Activated naive CD4-positive, alpha-beta T cell treated with anti-CD3 and anti-CD28 coated beads, Interleukin-2, amount 10 ng/mL, durations not matched to agents 7 days and 5 days (primary cell): ENCODE results near the gene ALS2.
"Not testable (repeated sequence)": the region's sequence is repeated elsewhere in the genome, so short reads cannot be mapped to it uniquely, and the experiment has no call there.

Experiments
- CTCF ChIA-PET: fragments of 350-600 bp; sonication (Branson Sonifier 250); formaldehyde crosslinking; loops from one replicate; lab custom pipeline; 2021; ENCODE audit warnings: antibody characterized with exemption; lab: Charles Lee
- DNase-seq: peaks from one replicate; pipeline ENCODE4 v3.0.0-alpha.2; 2020
- H3K27ac Mint-ChIP-seq: one replicate; pipeline ENCODE4 v1.8.0; 2021; ENCODE audit warnings: mild to moderate bottlenecking, moderate library complexity, mixed read lengths
- H3K27me3 Mint-ChIP-seq: one replicate; pipeline ENCODE4 v1.8.0; 2021; ENCODE audit warnings: mild to moderate bottlenecking, mixed read lengths
- H3K36me3 Mint-ChIP-seq: one replicate; pipeline ENCODE4 v1.8.0; 2021; ENCODE audit warnings: mixed read lengths
- H3K4me1 Mint-ChIP-seq: one replicate; pipeline ENCODE4 v1.8.0; 2021; ENCODE audit warnings: mixed read lengths
- H3K4me3 Mint-ChIP-seq: one replicate; pipeline ENCODE4 v1.8.0; 2021; ENCODE audit warnings: mild to moderate bottlenecking, moderate library complexity, mixed read lengths
- H3K9me3 Mint-ChIP-seq: one replicate; pipeline ENCODE4 v1.8.0; 2021; ENCODE audit warnings: mixed read lengths

ALS2 gene

DNA sequence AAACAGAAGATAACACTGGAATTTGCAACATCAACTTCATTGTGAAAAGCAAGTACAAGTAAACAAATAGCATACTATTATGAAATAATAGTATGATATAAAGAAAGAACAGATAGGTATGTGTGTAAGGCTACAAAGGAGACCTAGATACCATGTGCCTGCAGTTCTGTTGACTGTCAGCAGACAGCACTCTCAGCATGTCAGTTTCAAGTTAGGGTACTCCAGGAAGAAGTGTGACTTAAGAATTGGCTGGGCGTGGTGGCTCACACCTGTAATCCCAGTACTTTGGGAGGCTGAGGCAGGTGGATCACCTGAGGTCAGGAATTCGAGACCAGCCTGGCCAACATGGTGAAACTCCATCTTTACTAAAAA lies 18.2 kb upstream of the ALS2 start:
- H3K36me3 Mint-ChIP-seq, H3K27ac Mint-ChIP-seq, H3K4me3 Mint-ChIP-seq, H3K9me3 Mint-ChIP-seq, DNase-seq, H3K4me1 Mint-ChIP-seq, CTCF ChIA-PET: not testable (repeated sequence)
- peaks cover 11% of the 10 kb centered on the region for H3K27me3 Mint-ChIP-seq

DNA sequence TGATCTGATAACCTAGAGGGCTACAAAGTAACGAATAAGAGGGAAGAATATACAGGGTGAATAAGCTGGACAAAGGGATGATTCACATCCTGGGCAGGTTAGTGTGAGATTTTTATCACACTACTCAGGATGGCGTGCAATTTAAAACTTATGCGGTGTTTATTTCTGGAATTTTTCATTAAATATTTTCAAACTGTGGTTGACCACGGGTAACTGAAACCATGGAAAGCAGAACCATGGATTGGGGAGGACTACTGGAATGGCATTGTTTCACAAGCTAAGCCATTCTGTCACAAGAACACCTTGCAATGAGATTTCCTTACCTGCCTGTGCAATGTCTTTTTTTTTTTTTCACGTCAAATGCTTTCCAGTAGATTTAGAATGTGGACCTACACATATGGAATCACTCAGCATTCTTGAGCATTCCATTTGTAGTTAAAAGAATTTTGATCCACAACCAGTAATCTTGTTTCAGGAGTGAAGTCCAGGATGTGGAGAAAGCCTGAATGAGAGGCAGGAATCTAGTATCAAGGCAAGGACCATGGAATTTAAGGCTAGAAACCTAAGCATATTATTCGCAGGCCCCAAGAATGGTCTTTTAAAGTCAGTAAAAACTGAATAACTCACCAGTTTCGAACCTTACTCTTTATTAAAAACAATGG lies 17.6 kb upstream of the ALS2 start:
- Mint-ChIP-seq H3K27me3 (peaks cover 7% of the 10 kb centered on the region), H3K9me3 (no peaks in the 10 kb centered on the region), H3K4me3 (no peak overlapping the region), H3K36me3 (no peaks in the 10 kb centered on the region), H3K4me1 (no peaks in the 10 kb centered on the region), H3K27ac (no peak overlapping the region)
- no peak for DNase-seq
- CTCF ChIA-PET: no interaction called here

DNA sequence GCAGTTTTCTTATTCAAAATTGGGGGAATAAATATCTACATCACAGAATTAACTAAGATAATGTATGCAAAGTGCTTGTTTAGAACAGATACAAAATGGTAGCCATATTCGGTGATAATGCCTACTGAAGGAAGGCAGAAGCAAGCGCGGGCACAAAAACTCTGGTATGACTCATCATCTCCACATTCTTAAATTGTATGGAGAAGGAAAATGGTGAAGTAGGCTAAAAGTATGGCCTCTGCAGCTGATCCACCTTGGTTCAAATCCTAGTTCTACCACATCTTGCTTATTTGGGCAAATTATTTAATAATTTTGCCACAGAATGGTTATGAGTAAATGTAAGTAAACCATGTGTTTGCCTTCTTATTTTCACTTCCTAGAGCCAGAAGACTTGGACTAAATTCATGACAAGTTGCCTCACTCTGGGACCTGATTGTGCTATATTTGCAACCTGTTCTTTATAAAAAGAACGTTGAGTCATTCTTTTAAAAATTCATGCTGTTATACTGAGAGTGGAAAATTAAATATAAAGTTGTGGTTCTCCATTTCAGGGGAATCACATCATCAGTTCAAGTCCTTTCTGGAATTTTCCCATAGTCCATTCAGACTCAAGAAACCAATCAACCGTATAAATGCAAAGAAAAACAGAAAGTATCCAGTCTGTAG lies 16.6 kb upstream of the ALS2 start:
- no peak for DNase-seq
- Mint-ChIP-seq H3K4me3 (no peak overlapping the region), H3K4me1 (no peaks in the 10 kb centered on the region), H3K27me3 (peaks cover 7% of the 10 kb centered on the region), H3K27ac (no peak overlapping the region), H3K9me3 (no peaks in the 10 kb centered on the region), H3K36me3 (no peaks in the 10 kb centered on the region)
- CTCF ChIA-PET: interaction anchor here (0.7 to 0.8 kb wide), 2 partner anchors 13 to 64 kb away, joined by 3 read pairs; no protein-coding TSS in a partner anchor

DNA sequence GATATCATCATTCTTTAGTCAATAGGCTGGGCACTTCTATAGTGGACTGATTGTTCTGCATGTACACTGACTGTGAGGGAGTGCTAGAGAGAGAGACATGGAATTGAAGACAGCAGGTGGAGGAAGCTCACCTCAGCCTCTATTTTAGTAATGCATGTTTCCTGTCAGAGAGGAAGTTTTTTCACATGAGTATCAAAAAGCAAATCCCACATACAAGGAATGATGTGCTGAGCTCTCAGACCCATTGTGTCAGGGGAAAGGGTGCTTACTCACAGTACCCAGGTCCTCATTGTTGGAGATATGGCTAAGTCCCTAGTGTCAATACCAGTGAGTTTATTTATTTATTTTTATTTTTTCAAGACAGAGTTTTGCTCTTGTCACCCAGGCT lies 15.7 kb upstream of the ALS2 start:
- Mint-ChIP-seq H3K4me1 (no peaks in the 10 kb centered on the region), H3K4me3 (no peak overlapping the region)
- CTCF ChIA-PET: interaction anchor here (0.7 to 0.8 kb wide), 2 partner anchors 12 to 64 kb away, joined by 3 read pairs; no protein-coding TSS in a partner anchor

DNA sequence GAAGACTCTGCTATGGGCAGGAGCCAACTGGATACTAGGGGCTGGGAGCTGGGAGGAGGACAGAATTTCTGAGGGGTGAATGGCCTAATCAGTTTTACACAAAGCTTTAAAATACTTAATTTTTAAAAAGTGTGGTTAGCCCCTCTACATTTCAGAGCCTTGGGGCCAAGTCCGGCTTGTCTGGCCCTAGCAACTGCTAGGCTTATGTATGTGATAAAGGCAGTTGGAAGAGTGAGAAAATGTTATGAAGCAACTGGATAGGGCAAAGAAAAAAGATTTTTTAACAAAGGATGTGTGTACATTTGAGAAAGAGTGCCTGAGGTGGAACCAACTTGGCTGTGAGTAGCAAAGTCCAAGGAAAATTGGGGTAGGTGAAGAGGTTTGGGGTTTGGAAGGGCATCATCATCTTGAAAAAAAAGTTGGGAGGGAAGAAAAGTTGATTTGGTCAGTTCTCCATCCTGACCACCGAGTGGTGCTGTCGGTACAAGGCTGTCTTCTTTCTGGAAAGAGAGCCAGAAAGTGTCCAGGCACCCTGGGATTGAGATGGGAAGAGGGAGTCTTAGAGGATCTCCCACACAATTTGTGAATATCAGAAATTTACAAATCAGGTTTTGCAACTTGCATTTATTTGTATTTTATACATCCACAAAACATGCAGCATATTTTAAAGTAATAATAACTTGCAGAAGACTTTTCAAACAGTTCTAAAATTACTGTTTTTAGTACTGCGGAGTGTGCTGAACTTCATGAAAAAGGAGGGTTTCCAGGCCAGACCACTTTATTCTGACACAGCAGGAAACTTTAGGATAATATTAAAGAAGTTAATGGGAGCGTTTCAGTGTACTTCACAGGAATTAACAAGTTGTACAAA lies 15.1 kb upstream of the ALS2 start:
- CTCF ChIA-PET: interaction anchor here (0.8 kb wide), 1 partner anchor 11 kb away, joined by 3 read pairs; no protein-coding TSS in a partner anchor

More for the DNA sequence above, 15.7 kb upstream of the ALS2 start:
- DNase-seq: no peak
- H3K36me3 Mint-ChIP-seq: no peaks in the 10 kb centered on the region
- no peaks in the 10 kb centered on the region for H3K9me3 Mint-ChIP-seq
- no peak overlapping the region for H3K27ac Mint-ChIP-seq
- H3K27me3 Mint-ChIP-seq: peaks cover 7% of the 10 kb centered on the region

DNA sequence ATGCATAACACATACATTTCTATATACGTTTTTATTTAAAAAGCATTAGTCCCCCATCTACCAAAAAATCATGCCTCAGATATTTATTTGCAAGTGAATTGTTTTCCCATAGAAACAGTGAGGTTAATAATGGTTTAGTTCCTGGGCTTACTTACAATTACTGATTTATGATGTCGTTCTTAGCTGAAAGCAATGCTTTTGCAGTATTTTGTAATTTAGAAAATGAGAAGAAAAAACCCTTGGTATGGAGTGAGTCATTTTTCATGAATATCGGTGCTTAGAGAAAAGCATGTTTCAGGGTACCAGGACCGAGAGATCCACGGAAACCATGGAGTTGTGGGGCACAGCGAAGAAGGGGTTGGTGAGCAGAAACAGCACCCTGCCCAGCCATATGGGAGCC lies 13.6 kb upstream of the ALS2 start:
- Mint-ChIP-seq H3K9me3 (no peaks in the 10 kb centered on the region), H3K27me3 (peaks cover 14% of the 10 kb centered on the region), H3K27ac (no peak overlapping the region), H3K4me1 (no peaks in the 10 kb centered on the region), H3K36me3 (no peaks in the 10 kb centered on the region), H3K4me3 (no peak overlapping the region)
- CTCF ChIA-PET: no interaction called here
- DNase-seq: no peak

More for the DNA sequence above, 15.1 kb upstream of the ALS2 start:
- no peak overlapping the region for H3K27ac Mint-ChIP-seq
- no peaks in the 10 kb centered on the region for H3K9me3 Mint-ChIP-seq
- peaks cover 7% of the 10 kb centered on the region for H3K27me3 Mint-ChIP-seq
- H3K4me1 Mint-ChIP-seq: no peaks in the 10 kb centered on the region
- DNase-seq: no peak
- no peaks in the 10 kb centered on the region for H3K36me3 Mint-ChIP-seq
- no peak overlapping the region for H3K4me3 Mint-ChIP-seq

DNA sequence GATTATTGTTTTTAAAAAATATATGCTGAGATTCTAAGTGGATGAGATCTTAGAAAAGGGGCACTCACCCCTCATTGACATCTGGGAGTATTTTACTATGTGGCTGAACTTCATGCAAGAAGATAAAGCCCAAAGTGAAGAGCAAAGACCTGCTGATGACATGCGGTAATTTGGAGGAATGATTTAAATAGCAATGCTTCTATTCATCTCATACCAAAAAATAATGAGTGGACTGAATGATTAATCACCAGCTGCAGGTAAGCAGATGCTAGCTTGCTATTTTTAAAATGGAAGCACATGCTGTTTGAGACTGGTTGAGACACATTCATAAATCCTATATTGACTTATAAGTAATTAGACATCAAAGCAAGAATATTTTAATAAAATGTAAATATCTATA lies 12.9 kb upstream of the ALS2 start:
- Mint-ChIP-seq H3K4me3 (no peak overlapping the region), H3K27me3 (peaks cover 14% of the 10 kb centered on the region)

DNA sequence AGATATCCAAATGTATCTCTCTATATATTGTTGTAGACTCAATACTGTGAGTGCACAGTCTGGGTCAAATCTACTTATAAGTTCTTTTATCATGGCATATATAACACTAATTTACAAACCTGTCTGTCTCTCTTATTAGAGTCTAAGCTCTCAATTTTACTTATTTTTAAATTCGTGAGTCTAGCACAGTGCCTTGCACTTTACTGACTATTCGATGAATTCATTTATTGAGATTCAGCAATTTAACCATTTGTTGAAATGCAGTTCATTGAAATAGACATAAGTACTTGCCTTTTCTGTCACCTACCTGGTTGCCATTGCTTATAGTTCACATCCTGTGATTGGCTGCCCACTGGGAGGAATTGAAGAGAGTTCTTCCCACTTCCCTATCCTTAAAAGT lies 10.3 kb upstream of the ALS2 start:
- H3K4me3 Mint-ChIP-seq: no peak overlapping the region
- no peaks in the 10 kb centered on the region for H3K9me3 Mint-ChIP-seq
- no peaks in the 10 kb centered on the region for H3K4me1 Mint-ChIP-seq
- H3K27ac Mint-ChIP-seq: no peak overlapping the region
- no peak for DNase-seq
- no peaks in the 10 kb centered on the region for H3K36me3 Mint-ChIP-seq
- CTCF ChIA-PET: no interaction called here
- H3K27me3 Mint-ChIP-seq: peaks cover 19% of the 10 kb centered on the region

More for the DNA sequence above, 12.9 kb upstream of the ALS2 start:
- Mint-ChIP-seq H3K36me3 (no peaks in the 10 kb centered on the region), H3K27ac (no peak overlapping the region), H3K9me3 (no peaks in the 10 kb centered on the region), H3K4me1 (no peaks in the 10 kb centered on the region)
- no peak for DNase-seq
- CTCF ChIA-PET: no interaction called here

DNA sequence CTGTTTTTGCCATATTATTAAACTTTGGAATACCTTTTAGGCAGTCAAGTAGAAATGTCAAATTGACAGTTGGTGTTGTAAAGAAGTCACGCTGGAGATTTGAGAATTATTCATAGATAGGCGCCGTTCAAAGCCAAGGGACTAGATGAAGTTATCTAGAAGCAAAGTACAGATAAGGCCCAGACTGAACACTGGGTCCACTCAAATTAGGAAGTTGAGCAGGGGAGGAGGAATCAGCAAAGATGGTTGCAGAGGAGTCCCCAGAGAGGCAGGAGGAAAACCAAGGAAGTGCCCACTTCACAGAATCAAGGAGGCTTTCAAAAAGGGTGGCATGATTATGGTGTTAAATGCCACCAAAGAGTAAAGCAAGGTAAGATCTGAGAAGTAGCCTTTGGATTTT lies 9.6 kb upstream of the ALS2 start:
- Mint-ChIP-seq H3K36me3 (no peaks in the 10 kb centered on the region), H3K27ac (no peak overlapping the region), H3K27me3 (peaks cover 19% of the 10 kb centered on the region), H3K9me3 (no peaks in the 10 kb centered on the region), H3K4me1 (no peaks in the 10 kb centered on the region), H3K4me3 (no peak overlapping the region)
- no peak for DNase-seq
- CTCF ChIA-PET: no interaction called here

DNA sequence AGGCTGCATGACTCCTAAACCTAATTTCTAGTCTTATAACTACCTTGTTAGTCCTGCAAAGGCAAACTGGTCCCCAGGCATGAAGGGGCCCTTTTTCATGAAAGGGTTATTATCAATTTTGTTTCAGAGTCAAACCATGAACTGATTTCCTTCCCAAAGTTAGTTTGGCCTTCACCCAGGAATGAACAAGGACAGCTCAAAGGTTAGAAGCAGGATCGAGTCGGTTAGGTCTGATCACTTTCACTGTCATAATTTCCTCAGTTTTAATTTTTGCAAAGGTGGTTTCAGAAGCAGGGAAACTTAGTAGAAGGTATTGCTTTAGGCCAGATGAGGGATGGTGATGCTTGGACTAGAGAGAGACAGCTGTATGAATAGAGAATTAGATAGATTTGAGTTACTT lies 8.7 kb upstream of the ALS2 start:
- CTCF ChIA-PET: no interaction called here
- no peaks in the 10 kb centered on the region for H3K4me1 Mint-ChIP-seq
- no peaks in the 10 kb centered on the region for H3K9me3 Mint-ChIP-seq
- peaks cover 19% of the 10 kb centered on the region for H3K27me3 Mint-ChIP-seq
- no peak for DNase-seq
- H3K27ac Mint-ChIP-seq: no peak overlapping the region
- no peaks in the 10 kb centered on the region for H3K36me3 Mint-ChIP-seq
- no peak overlapping the region for H3K4me3 Mint-ChIP-seq

DNA sequence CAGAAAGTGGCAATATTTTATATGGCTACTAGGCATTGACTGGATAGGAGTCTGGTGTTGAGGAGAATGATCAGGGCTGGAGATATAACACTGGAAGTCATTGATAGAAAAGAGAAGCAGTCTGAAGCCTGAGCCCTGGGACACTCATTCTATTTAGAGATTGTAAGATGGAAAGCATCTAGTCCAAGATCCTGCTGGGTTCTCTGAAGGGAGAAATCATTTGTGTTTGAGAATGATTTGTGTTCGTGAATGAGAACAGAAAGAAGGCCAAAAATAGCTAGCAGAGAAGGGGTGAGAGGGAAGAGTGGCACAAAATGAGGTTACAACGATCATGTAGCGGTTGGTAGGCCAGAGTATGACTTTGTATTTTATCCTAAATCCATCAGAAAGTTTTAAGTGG lies 7.6 kb upstream of the ALS2 start:
- Mint-ChIP-seq H3K27me3 (peaks cover 26% of the 10 kb centered on the region), H3K27ac (no peak overlapping the region), H3K4me1 (no peaks in the 10 kb centered on the region), H3K4me3 (no peak overlapping the region), H3K9me3 (no peaks in the 10 kb centered on the region), H3K36me3 (no peaks in the 10 kb centered on the region)
- no peak for DNase-seq
- CTCF ChIA-PET: no interaction called here

DNA sequence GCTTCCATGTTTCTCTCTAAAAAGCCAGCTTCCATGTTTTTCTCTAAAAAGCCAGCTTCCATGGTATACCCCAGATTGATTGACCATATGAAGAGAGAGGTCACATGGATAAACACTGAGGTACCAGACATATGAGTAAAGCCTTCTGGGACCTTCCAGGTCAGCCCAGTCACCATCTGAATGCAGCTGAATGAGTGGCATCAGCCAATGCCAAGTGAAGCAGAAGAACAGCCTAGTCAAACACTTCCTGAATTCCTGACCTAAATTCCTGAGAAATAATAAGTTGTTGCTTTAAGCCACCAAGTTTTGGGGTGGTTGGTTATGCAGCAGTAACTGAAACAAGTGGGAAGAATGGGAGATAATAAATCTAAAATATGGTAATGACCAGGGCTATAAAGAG lies 5.7 kb upstream of the ALS2 start:
- Mint-ChIP-seq H3K9me3 (no peaks in the 10 kb centered on the region), H3K4me1 (peaks cover 5% of the 10 kb centered on the region), H3K36me3 (no peaks in the 10 kb centered on the region), H3K27me3 (peaks cover 43% of the 10 kb centered on the region), H3K4me3 (no peak overlapping the region), H3K27ac (no peak overlapping the region)
- no peak for DNase-seq
- CTCF ChIA-PET: no interaction called here

DNA sequence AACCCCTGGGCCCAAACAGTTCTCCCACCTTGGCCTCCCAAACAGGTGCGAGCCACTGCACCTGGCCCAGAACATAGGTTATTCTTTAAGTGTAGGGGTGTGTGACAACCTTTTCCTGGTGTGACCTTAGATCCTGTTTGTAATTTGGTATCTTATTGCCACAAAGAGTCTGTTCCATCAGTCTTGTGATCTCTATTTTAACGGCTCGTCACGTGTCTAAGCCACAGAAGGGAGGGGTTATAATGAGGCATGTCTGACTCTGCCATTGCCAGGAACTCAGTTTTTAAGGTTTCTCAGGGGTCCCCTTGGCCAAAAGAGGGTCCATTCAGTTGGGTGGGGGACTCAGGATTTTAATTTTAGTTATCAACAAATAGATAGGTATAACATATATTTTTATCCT lies 4.4 kb upstream of the ALS2 start:
- CTCF ChIA-PET: interaction anchor here (1.0 kb wide), 1 partner anchor 11 kb away, joined by 3 read pairs; no protein-coding TSS in a partner anchor
- Mint-ChIP-seq H3K27ac (no peak overlapping the region), H3K4me3 (no peak overlapping the region), H3K36me3 (no peaks in the 10 kb centered on the region), H3K9me3 (no peaks in the 10 kb centered on the region), H3K27me3 (peaks cover 48% of the 10 kb centered on the region), H3K4me1 (peaks cover 12% of the 10 kb centered on the region)
- no peak for DNase-seq

DNA sequence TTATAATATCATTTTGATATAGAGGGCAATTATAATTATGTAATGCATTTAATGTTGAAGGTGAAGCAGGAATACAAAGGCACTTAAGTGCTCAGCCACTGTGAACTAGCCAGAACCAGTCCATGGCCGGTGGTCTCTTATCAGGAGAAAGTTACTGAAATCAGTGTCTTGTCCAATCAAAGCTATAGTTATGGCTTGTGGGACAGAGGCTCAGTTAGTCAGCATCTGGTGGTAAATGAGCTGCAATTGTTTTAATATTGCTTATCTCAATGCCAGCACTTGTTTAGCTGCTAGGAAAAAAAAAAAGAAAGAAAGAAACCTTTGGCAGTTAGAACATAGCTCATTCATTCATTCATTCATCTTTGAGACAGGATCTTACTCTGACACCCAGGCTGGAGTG lies 3.8 kb upstream of the ALS2 start:
- H3K4me3 Mint-ChIP-seq: no peak overlapping the region
- peaks cover 47% of the 10 kb centered on the region for H3K27me3 Mint-ChIP-seq
- no peak overlapping the region for H3K27ac Mint-ChIP-seq
- H3K4me1 Mint-ChIP-seq: peaks cover 17% of the 10 kb centered on the region
- no peaks in the 10 kb centered on the region for H3K9me3 Mint-ChIP-seq
- CTCF ChIA-PET: interaction anchor here (1.0 kb wide), 1 partner anchor 12 kb away, joined by 3 read pairs; no protein-coding TSS in a partner anchor
- DNase-seq: no peak
- no peaks in the 10 kb centered on the region for H3K36me3 Mint-ChIP-seq
